IPS-NIHi11 (cell line): Measurements from ENCODE around the gene C15orf40.

ENCODE experiments used
- DNase-seq: peaks from one replicate; pipeline ENCODE4 v3.0.0; 2012; ENCODE audit warnings: mixed read lengths, low spot score

C15orf40 gene

GRCh38 chr15:82993144-82993543 is 18.3 kb downstream of the C15orf40 start:
- no peak for DNase-seq

- DNase-seq = no peak
Observed at GRCh38 chr15:82992436-82992998, 18.9 kb downstream of the C15orf40 start.

DNA sequence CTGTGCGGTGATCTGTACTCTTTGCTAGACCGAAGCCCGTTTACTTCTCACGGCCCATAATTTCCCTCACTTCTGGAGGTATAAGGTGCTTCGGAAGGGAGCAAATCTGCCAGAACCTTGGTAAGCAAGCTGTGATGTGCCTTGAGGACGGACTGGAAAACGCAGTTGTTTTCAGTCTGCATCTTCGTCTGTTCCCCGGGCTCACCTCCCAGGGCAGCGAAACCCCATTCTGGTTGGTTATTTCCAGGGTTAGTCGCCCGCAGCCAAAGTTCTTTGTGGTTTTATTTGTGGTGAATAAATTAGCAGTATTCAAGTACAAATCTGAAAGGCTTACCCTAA is 25.0 kb downstream of the C15orf40 start:
- DNase-seq = peak; percentile 43

- peak; percentile 87 for DNase-seq
Observed at GRCh38 chr15:82985688-82986441, 25.6 kb downstream of the C15orf40 start, which contains the start of gene RAMAC. RAMAC (plus strand) TSS chr15:82986210; CDS start chr15:82989019, 2,809 bp downstream.

DNA sequence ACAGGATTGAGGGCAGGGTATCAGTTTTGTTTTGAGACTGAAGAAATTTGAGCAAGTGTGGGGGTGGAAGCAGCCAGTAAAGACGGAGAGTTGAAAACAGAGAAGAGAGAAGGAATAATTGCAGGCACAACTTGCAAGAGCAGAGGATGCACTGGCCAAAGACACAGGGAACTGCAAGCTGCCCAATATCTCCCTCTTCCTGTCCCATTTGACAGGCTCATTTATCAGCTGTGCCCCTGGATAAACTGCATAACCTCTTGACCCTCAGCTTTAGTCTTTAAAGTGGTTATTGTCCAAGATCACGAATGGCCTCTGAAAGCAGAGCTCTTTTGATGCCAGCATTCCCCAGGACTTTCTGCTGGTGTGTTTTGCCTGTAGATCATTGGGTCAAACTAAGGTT is 30.5 kb downstream of the C15orf40 start:
- no peak for DNase-seq

- no peak for DNase-seq
Observed at GRCh38 chr15:82979726-82980125, 31.7 kb downstream of the C15orf40 start.

DNA sequence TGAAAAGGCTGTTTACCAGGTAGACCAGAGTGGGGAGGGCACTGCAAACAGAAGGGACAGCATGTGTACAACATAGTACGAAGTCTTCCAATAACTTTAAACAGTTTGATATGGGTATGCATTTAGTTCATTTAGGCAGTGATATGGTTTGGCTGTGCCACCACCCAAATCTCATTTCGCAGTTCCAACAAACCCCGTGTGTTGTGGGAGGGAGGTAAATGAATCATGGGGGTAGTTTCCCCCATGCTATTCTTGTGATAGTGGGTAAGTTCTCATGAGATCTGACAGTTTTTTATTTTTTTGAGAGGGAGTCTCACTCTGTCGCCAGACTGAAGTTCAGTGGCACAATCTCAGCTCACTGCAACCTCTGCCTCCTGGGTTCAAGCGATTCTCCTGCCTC is 33.0 kb downstream of the C15orf40 start:
- DNase-seq = no peak

DNA sequence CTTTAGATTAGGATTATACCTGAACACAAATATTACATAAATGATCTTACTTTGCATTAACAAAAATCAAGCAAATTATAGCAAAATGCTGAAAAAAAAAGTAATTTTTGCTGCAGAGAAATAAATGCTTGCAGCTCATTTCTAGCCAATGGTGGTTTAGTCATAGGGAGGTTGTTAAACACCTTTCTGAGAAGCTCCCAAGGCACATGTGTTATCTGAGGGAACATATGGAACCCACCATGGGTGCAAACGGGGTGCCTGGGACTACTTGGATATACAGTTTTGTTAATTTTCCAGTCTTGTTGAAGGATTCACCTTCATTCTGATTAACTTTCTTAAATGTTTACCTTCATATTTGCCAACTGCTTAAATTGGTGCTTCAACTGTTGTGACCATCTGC is 34.4 kb downstream of the C15orf40 start:
- no peak for DNase-seq

DNA sequence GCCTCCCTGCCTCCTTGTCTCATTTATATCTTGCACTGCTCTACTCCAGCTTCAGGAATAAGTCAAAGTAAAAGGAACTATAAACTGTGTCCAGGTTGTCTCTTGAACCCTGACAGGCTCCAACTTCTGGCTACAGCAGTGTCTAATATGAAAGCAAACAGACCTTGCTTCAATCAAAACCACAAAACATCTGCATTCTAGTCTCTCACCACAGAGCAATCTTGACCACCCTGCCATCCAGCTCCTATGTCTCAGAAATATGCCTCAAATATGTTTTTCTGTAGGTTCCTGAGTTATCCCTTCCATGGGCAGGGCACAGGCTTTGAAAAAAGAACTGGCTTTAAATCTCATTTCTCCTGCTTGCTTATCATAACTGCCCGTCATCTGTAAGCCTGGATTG is 38.4 kb downstream of the C15orf40 start:
- no peak for DNase-seq

- no peak for DNase-seq
Observed at GRCh38 chr15:82971218-82971984, 40.0 kb downstream of the C15orf40 start.

DNA sequence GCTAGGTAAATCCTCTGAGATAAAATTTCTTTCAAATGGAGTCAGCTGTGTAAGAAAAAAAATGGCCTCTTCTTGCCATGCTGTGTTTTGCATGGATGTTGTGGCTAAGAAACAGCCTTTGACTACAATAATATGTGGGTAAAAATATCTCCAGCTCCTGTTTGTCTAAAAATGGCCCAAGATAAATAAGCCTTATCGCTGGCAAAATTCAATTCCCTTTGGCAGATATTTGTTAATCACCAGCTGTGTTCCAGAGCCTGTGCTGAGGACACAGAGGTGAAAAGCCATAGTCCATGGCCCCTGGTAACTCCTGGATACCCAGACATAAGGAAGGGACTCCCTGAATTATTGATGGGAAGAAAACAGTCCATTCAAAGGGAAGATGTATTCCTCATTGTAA is 40.7 kb downstream of the C15orf40 start:
- DNase-seq = no peak

- no peak for DNase-seq
Observed at GRCh38 chr15:82970078-82970686, 41.3 kb downstream of the C15orf40 start.

- DNase-seq = no peak
Observed at GRCh38 chr15:82969353-82969752, 42.1 kb downstream of the C15orf40 start.

DNA sequence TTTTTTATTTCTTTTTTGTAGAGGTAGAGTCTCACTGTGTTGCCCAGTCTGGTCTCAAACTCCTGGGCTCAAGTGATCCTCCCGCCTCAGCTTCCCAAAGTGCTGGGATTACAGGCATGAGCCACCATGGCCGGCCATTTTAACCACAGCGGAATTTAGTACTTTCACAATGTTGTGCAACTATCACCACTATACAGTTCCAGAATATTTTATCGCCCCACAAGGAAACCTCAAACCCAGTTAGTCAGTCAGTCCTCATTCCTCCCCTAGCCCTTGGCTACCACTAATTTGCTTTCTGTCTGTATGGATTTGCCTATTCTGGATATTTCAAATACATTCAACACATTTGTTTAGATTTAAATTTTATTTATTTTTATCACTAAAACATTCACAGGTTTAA is 43.4 kb downstream of the C15orf40 start:
- no peak for DNase-seq

GRCh38 chr15:82966671-82967071 is 44.8 kb downstream of the C15orf40 start:
- no peak for DNase-seq

GRCh38 chr15:82964890-82965289 is 46.5 kb downstream of the C15orf40 start:
- DNase-seq = no peak

DNA sequence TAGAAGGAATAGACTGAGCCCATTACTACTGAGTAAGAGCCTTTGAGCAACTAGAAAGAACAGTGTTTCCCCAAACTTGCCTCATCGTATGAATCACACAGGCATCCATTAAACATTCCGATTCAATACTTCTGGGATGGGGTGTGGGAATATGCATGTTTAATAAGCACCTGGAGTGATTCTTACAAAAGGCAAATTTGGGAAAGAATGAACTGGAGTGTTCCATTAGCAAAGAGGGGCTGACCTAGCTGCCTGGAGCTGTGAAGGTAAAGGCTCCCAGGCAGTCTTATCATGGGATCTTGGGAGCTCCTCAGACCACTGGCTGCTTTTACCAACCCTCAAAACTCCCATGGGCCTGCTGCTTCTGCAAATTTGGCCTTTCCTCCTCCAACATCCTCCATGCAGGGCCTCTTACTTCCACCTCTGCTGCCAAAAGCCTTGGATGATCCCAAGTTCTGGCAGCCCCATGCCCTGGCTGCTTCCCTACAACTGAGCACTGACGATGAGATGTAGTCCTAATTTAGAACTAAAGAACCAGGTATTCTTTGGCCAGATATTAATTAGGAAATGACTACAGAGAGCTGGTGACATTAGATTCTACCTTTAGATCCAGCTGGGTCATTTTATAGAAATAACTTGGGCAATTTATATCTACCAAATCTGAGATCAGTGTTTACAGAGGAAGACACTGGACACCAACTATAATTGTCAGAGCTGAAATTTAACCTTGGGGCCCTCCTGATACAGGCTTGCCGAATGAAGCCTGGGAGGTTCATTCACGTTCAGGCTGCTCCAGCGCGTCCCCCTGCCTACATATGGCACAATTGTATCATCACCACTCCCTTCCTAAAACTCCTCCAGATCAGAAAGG is 47.7 kb downstream of the C15orf40 start:
- DNase-seq = no peak

GRCh38 chr15:82960766-82961165 is 50.7 kb downstream of the C15orf40 start:
- DNase-seq = no peak

GRCh38 chr15:82959423-82959822 is 52.0 kb downstream of the C15orf40 start:
- DNase-seq = no peak

DNA sequence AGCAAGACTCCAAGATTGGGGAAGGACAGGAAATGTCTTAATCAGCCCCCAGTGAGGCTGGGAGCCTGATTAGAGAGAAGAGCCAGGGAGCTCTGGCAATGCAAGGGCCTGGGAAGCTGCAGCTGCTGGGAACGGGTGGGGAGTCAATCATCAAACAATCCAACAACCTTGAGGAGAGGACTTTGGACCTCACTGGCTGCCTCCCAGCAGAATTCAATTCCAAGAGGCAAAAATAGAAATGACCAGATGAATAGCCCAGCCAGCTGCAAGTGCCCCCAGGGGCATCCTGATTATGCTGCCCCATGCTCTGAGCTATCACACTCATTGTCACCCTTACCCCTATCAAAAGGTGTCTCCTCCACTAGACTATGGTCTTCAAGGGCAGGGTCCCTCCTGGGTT is 52.8 kb downstream of the C15orf40 start:
- DNase-seq = no peak

- peak; percentile 80 for DNase-seq
Observed at GRCh38 chr15:82952158-82953081, 59.0 kb downstream of the C15orf40 start, which contains the start of gene HOMER2. HOMER2 (minus strand) TSS chr15:82952720; CDS start chr15:82952535, 185 bp downstream.
